SK-N-SH treated with all-trans-retinoic acid at 6 μM for 48 hours (cell line): ENCODE results near the gene MOB1A.
A peak's percentile ranks its signal among the peaks of the same experiment; 100 is the strongest.

Experiments
- ATAC-seq: fragments of 200-7000 bp; cut with Tn5 transposase; 3 replicates; pipeline ENCODE4 v1.9.1; 2020; ENCODE audit warnings: mild to moderate bottlenecking, moderate library complexity
- ARNTL ChIP-seq: fragments of 450-650 bp; formaldehyde crosslinking; IDR thresholded peaks from 2 replicates; pipeline ENCODE4 v1.5.0; 2020; ENCODE audit warnings: low read depth, mild to moderate bottlenecking, moderate library complexity, borderline replicate concordance
- BACH2 ChIP-seq: fragments of 250-450 bp; sonication (Bioruptor Pico); IDR thresholded peaks from 2 replicates; pipeline ENCODE4 v1.9.0; 2021; ENCODE audit warnings: mild to moderate bottlenecking, borderline replicate concordance
- CSDC2 ChIP-seq: fragments of 250-450 bp; sonication (Bioruptor Pico); IDR thresholded peaks from 2 replicates; pipeline ENCODE4 v1.5.0; 2020; ENCODE audit warnings: mild to moderate bottlenecking, moderate library complexity
- CSRNP3 ChIP-seq: fragments of 250-450 bp; sonication (Bioruptor Pico); IDR thresholded peaks from 2 replicates; pipeline ENCODE4 v1.5.1; 2021; ENCODE audit warnings: mild to moderate bottlenecking, moderate library complexity
- GLIS3 ChIP-seq: fragments of 250-450 bp; sonication (Bioruptor Pico); IDR thresholded peaks from 2 replicates; pipeline ENCODE4 v1.5.0; 2020; ENCODE audit warnings: mild to moderate bottlenecking, moderate library complexity
- ISL1 ChIP-seq: fragments of 250-450 bp; sonication (Bioruptor Pico); IDR thresholded peaks from 2 replicates; pipeline ENCODE4 v2.1.2; 2022; ENCODE audit warnings: mild to moderate bottlenecking, moderate library complexity
- OSR1 ChIP-seq: fragments of 250-450 bp; sonication (Bioruptor Pico); IDR thresholded peaks from 2 replicates; pipeline ENCODE4 v1.8.0; 2022; ENCODE audit warnings: moderate library complexity, mild to moderate bottlenecking, inconsistent platforms
- PPARA ChIP-seq: fragments of 250-450 bp; sonication (Bioruptor Pico); IDR thresholded peaks from 2 replicates; pipeline ENCODE4 v1.5.0; 2020; ENCODE audit warnings: mild to moderate bottlenecking, borderline replicate concordance
- RARB ChIP-seq: fragments of 250-450 bp; sonication (Bioruptor Pico); IDR thresholded peaks from 2 replicates; pipeline ENCODE4 v1.8.0; 2021; ENCODE audit warnings: mild to moderate bottlenecking, moderate library complexity
- SNAI2 ChIP-seq: fragments of 250-450 bp; sonication (Bioruptor Pico); IDR thresholded peaks from 2 replicates; pipeline ENCODE4 v1.5.0; 2020; ENCODE audit warnings: mild to moderate bottlenecking, moderate library complexity
- TCF4 ChIP-seq: fragments of 250-450 bp; sonication (Bioruptor Pico); IDR thresholded peaks from 2 replicates; pipeline ENCODE4 v1.8.0; 2021; ENCODE audit warnings: mild to moderate bottlenecking, moderate library complexity, borderline replicate concordance
- TOX ChIP-seq: fragments of 250-450 bp; sonication (Bioruptor Pico); IDR thresholded peaks from 2 replicates; pipeline ENCODE4 v1.8.0; 2021; ENCODE audit warnings: mild to moderate bottlenecking, moderate library complexity, borderline replicate concordance
- TSHZ2 ChIP-seq: fragments of 250-450 bp; sonication (Bioruptor Pico); IDR thresholded peaks from 2 replicates; pipeline ENCODE4 v1.5.0; 2020; ENCODE audit warnings: mild to moderate bottlenecking, moderate library complexity
- ZC3H10 ChIP-seq: fragments of 250-450 bp; sonication (Bioruptor Pico); IDR thresholded peaks from 2 replicates; pipeline ENCODE4 v1.5.1; 2021; ENCODE audit warnings: mild to moderate bottlenecking, moderate library complexity
- ZFP3 ChIP-seq: fragments of 250-450 bp; sonication (Bioruptor Pico); IDR thresholded peaks from 2 replicates; pipeline ENCODE4 v1.5.0; 2020; ENCODE audit warnings: mild to moderate bottlenecking, moderate library complexity
- ZFP30 ChIP-seq: fragments of 450-650 bp; formaldehyde crosslinking; IDR thresholded peaks from 2 replicates; pipeline ENCODE4 v1.5.0; 2022; ENCODE audit warnings: mild to moderate bottlenecking, moderate library complexity
- ZNF70 ChIP-seq: fragments of 450-650 bp; formaldehyde crosslinking; IDR thresholded peaks from 2 replicates; pipeline ENCODE4 v1.5.0; 2020; ENCODE audit warnings: mild to moderate bottlenecking, moderate library complexity
- ZNF8 ChIP-seq: fragments of 450-650 bp; formaldehyde crosslinking; IDR thresholded peaks from 2 replicates; pipeline ENCODE4 v1.5.0; 2020; ENCODE audit warnings: mild to moderate bottlenecking, moderate library complexity
- TF ChIP-seq, protein P1 (sequence below): fragments of 250-450 bp; sonication (Bioruptor Pico); IDR thresholded peaks from 2 replicates; pipeline ENCODE4 v1.8.0; 2021; ENCODE audit warnings: low read depth, mild to moderate bottlenecking, moderate library complexity, borderline replicate concordance
- TF ChIP-seq, protein P2 (sequence below): fragments of 250-450 bp; sonication (Bioruptor Pico); IDR thresholded peaks from 2 replicates; pipeline ENCODE4 v1.8.0; 2020; ENCODE audit warnings: mild to moderate bottlenecking, moderate library complexity, borderline replicate concordance

Gene MOB1A

DNA sequence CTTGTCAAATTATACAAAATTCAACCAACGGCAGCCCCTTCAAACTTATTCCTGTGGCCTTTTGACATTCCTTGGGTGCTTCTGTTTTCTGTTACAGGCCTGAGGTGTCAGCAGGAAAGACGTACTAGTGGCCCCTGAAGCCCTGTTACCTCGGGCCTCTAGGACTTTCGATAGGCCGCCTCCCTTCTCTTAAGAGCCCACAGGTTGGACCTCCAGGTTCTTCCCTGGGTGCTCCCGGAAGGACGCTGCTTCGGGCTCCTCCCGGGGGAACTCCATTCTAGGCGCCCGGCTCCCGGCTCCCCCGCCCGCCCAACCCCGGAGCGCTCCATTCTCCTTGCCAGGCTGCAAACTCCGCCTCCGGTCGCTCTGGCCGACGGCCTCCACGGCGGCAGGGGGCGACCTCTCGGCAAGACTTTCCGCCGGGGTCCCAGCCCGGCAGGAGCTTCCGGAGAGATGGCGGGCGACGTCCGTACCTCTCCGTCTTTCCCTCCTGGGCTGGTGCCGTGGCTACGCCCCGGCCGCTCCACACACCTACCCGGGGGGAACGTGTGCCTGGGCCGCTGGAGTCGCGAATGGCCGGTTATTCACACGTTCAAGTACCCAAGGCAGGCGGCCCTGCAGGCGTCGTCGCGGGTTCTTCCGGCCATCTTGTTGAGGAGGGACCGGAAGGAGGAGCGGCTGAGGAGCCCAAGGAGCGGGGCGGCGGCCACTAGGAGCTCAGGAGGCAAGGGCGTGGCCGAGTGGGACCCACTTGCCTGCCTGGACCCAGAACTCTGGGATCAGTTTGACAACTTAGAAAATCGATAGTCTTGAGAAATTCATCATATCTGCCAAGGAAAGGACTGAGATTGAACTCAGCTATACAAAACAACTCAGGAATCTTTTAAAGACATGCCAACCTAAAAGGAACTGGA, 58.5 kb downstream of the MOB1A start (continued):
- TF ChIP-seq, protein P1, sequence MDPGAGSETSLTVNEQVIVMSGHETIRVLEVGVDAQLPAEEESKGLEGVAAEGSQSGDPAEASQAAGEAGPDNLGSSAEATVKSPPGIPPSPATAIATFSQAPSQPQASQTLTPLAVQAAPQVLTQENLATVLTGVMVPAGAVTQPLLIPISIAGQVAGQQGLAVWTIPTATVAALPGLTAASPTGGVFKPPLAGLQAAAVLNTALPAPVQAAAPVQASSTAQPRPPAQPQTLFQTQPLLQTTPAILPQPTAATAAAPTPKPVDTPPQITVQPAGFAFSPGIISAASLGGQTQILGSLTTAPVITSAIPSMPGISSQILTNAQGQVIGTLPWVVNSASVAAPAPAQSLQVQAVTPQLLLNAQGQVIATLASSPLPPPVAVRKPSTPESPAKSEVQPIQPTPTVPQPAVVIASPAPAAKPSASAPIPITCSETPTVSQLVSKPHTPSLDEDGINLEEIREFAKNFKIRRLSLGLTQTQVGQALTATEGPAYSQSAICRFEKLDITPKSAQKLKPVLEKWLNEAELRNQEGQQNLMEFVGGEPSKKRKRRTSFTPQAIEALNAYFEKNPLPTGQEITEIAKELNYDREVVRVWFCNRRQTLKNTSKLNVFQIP (CRISPR knock-in tag) = no peak; the same call in 1 of the 2 replicates
- TF ChIP-seq BACH2 = 0 out of 2 replicates have a peak, but pooled peaks have one; percentile 60
- TF ChIP-seq, protein P2, sequence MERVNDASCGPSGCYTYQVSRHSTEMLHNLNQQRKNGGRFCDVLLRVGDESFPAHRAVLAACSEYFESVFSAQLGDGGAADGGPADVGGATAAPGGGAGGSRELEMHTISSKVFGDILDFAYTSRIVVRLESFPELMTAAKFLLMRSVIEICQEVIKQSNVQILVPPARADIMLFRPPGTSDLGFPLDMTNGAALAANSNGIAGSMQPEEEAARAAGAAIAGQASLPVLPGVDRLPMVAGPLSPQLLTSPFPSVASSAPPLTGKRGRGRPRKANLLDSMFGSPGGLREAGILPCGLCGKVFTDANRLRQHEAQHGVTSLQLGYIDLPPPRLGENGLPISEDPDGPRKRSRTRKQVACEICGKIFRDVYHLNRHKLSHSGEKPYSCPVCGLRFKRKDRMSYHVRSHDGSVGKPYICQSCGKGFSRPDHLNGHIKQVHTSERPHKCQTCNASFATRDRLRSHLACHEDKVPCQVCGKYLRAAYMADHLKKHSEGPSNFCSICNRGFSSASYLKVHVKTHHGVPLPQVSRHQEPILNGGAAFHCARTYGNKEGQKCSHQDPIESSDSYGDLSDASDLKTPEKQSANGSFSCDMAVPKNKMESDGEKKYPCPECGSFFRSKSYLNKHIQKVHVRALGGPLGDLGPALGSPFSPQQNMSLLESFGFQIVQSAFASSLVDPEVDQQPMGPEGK = no peak
- no peak for TF ChIP-seq GLIS3
- 0 out of 2 replicates have a peak, but pooled peaks have one; percentile 45 for TF ChIP-seq PPARA (CRISPR knock-in tag)
- TF ChIP-seq CSDC2 (CRISPR knock-in tag) = peak; percentile 67; the same call in 1 of the 2 replicates
- TF ChIP-seq ZNF70 (CRISPR knock-in tag) = peak; percentile 67; the same call in 1 of the 2 replicates
- TF ChIP-seq TOX (CRISPR knock-in tag) = no peak
- TF ChIP-seq ZNF8 = 0 out of 2 replicates have a peak, but pooled peaks have one; percentile 14
- no peak; the same call in 1 of the 2 replicates for TF ChIP-seq TCF4 (CRISPR knock-in tag)
- TF ChIP-seq ARNTL (CRISPR knock-in tag) = no peak
- TF ChIP-seq SNAI2 = peak; percentile 54; the same call in 1 of the 2 replicates
- TF ChIP-seq ZFP3 (CRISPR knock-in tag) = peak; percentile 83

DNA sequence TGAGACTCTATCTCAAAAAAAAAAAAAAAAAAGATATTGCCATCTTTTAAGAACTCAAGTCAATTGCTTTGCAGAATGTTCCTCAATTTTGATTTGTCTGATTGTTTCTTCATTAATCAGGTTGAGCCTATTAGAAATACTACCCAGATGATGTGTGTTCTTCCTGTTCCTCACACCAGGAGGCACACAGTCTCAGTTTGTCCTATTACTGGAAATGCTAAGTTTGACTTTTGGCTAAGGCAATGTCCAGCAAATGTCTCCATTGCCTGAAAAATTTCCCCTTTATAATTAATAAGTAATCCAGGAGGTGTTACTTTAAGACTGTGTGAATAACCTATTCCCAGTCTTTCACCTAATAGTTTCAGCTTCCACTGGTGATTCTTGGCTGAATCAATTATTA, 59.3 kb downstream of the MOB1A start:
- peak; percentile 27; the same call in 2 of the 3 replicates for ATAC-seq
- TF ChIP-seq OSR1 (CRISPR knock-in tag) = no peak
- no peak for TF ChIP-seq GLIS3
- no peak for TF ChIP-seq TCF4 (CRISPR knock-in tag)
- TF ChIP-seq ZNF8 = no peak
- TF ChIP-seq ZFP30 (CRISPR knock-in tag) = no peak
- TF ChIP-seq TOX (CRISPR knock-in tag) = no peak
- TF ChIP-seq BACH2 = no peak
- no peak for TF ChIP-seq ZNF70 (CRISPR knock-in tag)
- no peak for TF ChIP-seq ZC3H10 (CRISPR knock-in tag)
- TF ChIP-seq ISL1 = no peak
- no peak for TF ChIP-seq PPARA (CRISPR knock-in tag)
- no peak for TF ChIP-seq CSRNP3
- TF ChIP-seq, protein P2 = no peak
- TF ChIP-seq, protein P1 (CRISPR knock-in tag) = no peak
- no peak for TF ChIP-seq CSDC2 (CRISPR knock-in tag)
- TF ChIP-seq TSHZ2 (CRISPR knock-in tag) = no peak
- no peak for TF ChIP-seq RARB (CRISPR knock-in tag)
